Transverse colon (tissue), 4 donors: ENCODE measurements around the gene PRH2. TPM values are rescaled to one million over a fixed set of nuclear protein-coding genes. Genes with fewer than 3 reads are reported as not detected.

Experiments used
- DNase-seq: peaks from one replicate; pipeline ENCODE4 v3.0.0-alpha.2; 2019
- H3K27ac ChIP-seq, 4 donors: fragments of 200-600 bp; sonication (generic); 2 replicates each; pipeline ENCODE4 v1.5.1; 2016 to 2018; ENCODE audit warnings: inconsistent platforms in 4 of 4
- H3K27me3 ChIP-seq: fragments of 200-600 bp; sonication (generic); 2 replicates; pipeline ENCODE4 v1.5.1; 2017; ENCODE audit warnings: inconsistent platforms
- H3K36me3 ChIP-seq, 4 donors: fragments of 200-600 bp; sonication (generic); 2 replicates each; pipeline ENCODE4 v1.5.1; 2017 to 2019; ENCODE audit warnings: inconsistent platforms in 4 of 4
- H3K4me1 ChIP-seq, 4 donors: fragments of 200-600 bp; sonication (generic); 2 replicates each; pipeline ENCODE4 v1.5.1; 2017 to 2020; ENCODE audit warnings: inconsistent platforms in 4 of 4
- H3K4me3 ChIP-seq, 4 donors: fragments of 200-600 bp; sonication (generic); 1 replicate in 1 of 4; 2 replicates in 3 of 4; pipeline versions ENCODE4 v1.5.1 to v1.6.1; 2017 to 2019; ENCODE audit warnings: inconsistent platforms in 4 of 4
- H3K9me3 ChIP-seq, 2 donors: fragments of 200-600 bp; sonication (generic); 2 replicates each; pipeline ENCODE4 v1.5.1; 2017 to 2019; ENCODE audit warnings: inconsistent platforms in 2 of 2
- CTCF ChIP-seq, 5 experiments: fragments of 200-600 bp in 3 of 5; fragments of 450-650 bp in 2 of 5; sonication (generic) in 3 of 5; IDR thresholded peaks; 1 replicate in 2 of 5; 2 replicates in 3 of 5; pipeline ENCODE4 v1.5.1; 2016 to 2017; ENCODE audit warnings: antibody characterized with exemption in 5 of 5, inconsistent platforms in 3 of 5, mild to moderate bottlenecking in 2 of 5, moderate library complexity in 1 of 5
- EP300 ChIP-seq: sonication (generic); formaldehyde crosslinking; IDR thresholded peaks from one replicate; pipeline ENCODE4 v1.6.1; 2017; ENCODE audit warnings: antibody characterized with exemption, low read depth
- POLR2A ChIP-seq: fragments of 450-650 bp; IDR thresholded peaks from one replicate; pipeline ENCODE4 v1.6.1; 2016; ENCODE audit warnings: antibody characterized with exemption, mild to moderate bottlenecking, moderate library complexity
- POLR2AphosphoS5 ChIP-seq, 3 donors: sonication (generic); formaldehyde crosslinking; IDR thresholded peaks; one replicate each; pipeline ENCODE4 v1.6.1; 2016; ENCODE audit warnings: antibody characterized with exemption in 3 of 3
- WGBS, 2 donors: methylation state at CpG; one replicate each; pipeline ENCODE4 v1.1.5; 2018; ENCODE audit warnings: low coverage in 1 of 2; 5-methylcytosine and 5-hydroxymethylcytosine counted together
- in situ Hi-C, 4 donors: fragments of 200-750 bp; cut with MboI; loops; one replicate each; pipeline versions ENCODE4 v1.15.0 to v1.15.1; 2017; ENCODE audit warnings: low sequenced_read_pairs in 3 of 4, low pct_ligation_motif_present in 1 of 4, low pct_unique_long_range_greater_than_20kb in 1 of 4
- intact Hi-C: fragments of 100-400 bp; cut with DNase I; formaldehyde crosslinking; loops from one replicate; pipeline ENCODE4 v1.15.1; 2023; ENCODE audit warnings: low total_unique reads
- total RNA-seq, 4 donors: library from RNA; depleted of rRNA; stranded (reverse); fragments of >200 nt; gene quantifications; one replicate each; pipeline ENCODE4 v1.1.0, GENCODE V29; 2016

PRH2 gene
- total RNA-seq, 4 donors from 2014 or later: not detected

GRCh38 chr12:10966314-10966713 lies 37.3 kb downstream of the PRH2 start:
- in situ Hi-C loops: no loop called here
- TF ChIP-seq EP300 (no peak), POLR2AphosphoS5 (IDR thresholded peaks at IDR 0.05) (no peak), POLR2A (no peak), CTCF (IDR thresholded peaks at IDR 0.05) (no peak)
- H3K4me1 ChIP-seq: no peaks in the 10 kb centered on the region
- DNase-seq: no peak
- H3K9me3 ChIP-seq: no peaks in the 10 kb centered on the region
- no peak overlapping the region for H3K27ac ChIP-seq
- no peaks in the 10 kb centered on the region for H3K27me3 ChIP-seq
- H3K36me3 ChIP-seq: no peaks in the 10 kb centered on the region
- intact Hi-C loops: no loop called here
- H3K4me3 ChIP-seq: no peak overlapping the region

DNA sequence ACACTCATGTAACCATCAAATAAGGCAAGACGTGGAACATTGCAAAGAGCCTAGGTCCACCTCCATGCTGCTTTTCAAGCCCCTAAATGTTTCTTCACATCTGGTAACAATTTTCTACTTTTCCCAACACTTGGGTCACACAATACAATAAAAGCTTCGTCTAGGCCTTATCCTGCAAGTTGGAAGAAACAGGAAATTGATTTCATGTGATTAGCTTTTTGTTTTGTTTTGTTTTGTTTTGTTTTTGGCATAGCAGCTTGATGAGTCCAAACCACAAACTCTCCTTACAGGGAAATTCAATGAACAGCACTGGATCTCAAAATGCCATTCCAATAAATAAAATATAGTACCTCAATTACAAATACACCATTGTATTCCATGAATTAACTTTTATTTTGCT lies 38.4 kb downstream of the PRH2 start:
- Histone ChIP-seq H3K27ac (no peak overlapping the region), H3K4me3 (no peak overlapping the region), H3K27me3 (no peaks in the 10 kb centered on the region), H3K9me3 (no peaks in the 10 kb centered on the region), H3K36me3 (no peaks in the 10 kb centered on the region), H3K4me1 (no peaks in the 10 kb centered on the region)
- in situ Hi-C loops: no loop called here
- TF ChIP-seq CTCF (IDR thresholded peaks at IDR 0.05) (no peak), POLR2A (no peak), EP300 (no peak), POLR2AphosphoS5 (IDR thresholded peaks at IDR 0.05) (no peak)
- intact Hi-C loops: no loop called here
- WGBS, 2 donors: 71 to 72% methylated on average over 2 of the region's 2 CpGs
- DNase-seq: no peak

GRCh38 chr12:10968765-10969456 lies 39.9 kb downstream of the PRH2 start:
- 88 to 100% methylated on average over 1 to 15 of the region's 15 CpGs for WGBS, 2 donors
- TF ChIP-seq CTCF (IDR thresholded peaks at IDR 0.05) (no peak), POLR2A (no peak), EP300 (no peak), POLR2AphosphoS5 (IDR thresholded peaks at IDR 0.05) (no peak)
- no peak for DNase-seq

GRCh38 chr12:10974965-10975364 lies 45.9 kb downstream of the PRH2 start:
- Histone ChIP-seq H3K36me3 (no peaks in the 10 kb centered on the region), H3K4me3 (no peak overlapping the region), H3K4me1 (no peaks in the 10 kb centered on the region), H3K27me3 (no peaks in the 10 kb centered on the region), H3K9me3 (no peaks in the 10 kb centered on the region), H3K27ac (no peak overlapping the region)
- in situ Hi-C loops (no loop called here), intact Hi-C loops (no loop called here)
- WGBS, 2 donors: 92 to 100% methylated on average over 3 of the region's 3 CpGs
- no peak for TF ChIP-seq POLR2AphosphoS5 (IDR thresholded peaks at IDR 0.05)
- TF ChIP-seq CTCF (IDR thresholded peaks at IDR 0.05): no peak
- no peak for TF ChIP-seq POLR2A
- no peak for TF ChIP-seq EP300
- DNase-seq: no peak

More at GRCh38 chr12:10968765-10969456, 39.9 kb downstream of the PRH2 start:
- Histone ChIP-seq H3K27me3 (no peaks in the 10 kb centered on the region), H3K4me1 (no peaks in the 10 kb centered on the region), H3K4me3 (no peak overlapping the region), H3K9me3 (no peaks in the 10 kb centered on the region), H3K27ac (no peak overlapping the region), H3K36me3 (no peaks in the 10 kb centered on the region)
- intact Hi-C loops: no loop called here
- in situ Hi-C loops: no loop called here
